Naive thymus-derived CD4-positive, alpha-beta T cell (primary cell): ENCODE results near the gene HSPB7. TPM values are rescaled to one million over a fixed set of nuclear protein-coding genes. Genes with fewer than 3 reads are reported as not detected.

ENCODE experiments used
- ATAC-seq: fragments of 150-1000 bp; cut with Tn5 transposase; 2 replicates; pipeline ENCODE4 v1.10.0; 2021; ENCODE audit warnings: mild to moderate bottlenecking, moderate library complexity
- CTCF ChIA-PET: fragments of 350-600 bp; sonication (Branson Sonifier 250); formaldehyde crosslinking; loops from one replicate; lab custom pipeline; 2021; ENCODE audit warnings: antibody characterized with exemption; lab: Charles Lee
- POLR2A ChIA-PET: fragments of 350-600 bp; sonication (Branson Sonifier 250); formaldehyde crosslinking; loops from one replicate; lab custom pipeline; 2021; ENCODE audit warnings: antibody characterized with exemption, inconsistent platforms; lab: Charles Lee
- DNase-seq, 9 donors: peaks; one replicate each; pipeline versions ENCODE4 v3.0.0 to v3.0.0-alpha.2; 2020 to 2022; ENCODE audit warnings: mixed read lengths in 1 of 9
- H3K27ac ChIP-seq: one replicate; pipeline ENCODE4 v1.7.0; 2013; ENCODE audit warnings: mild to moderate bottlenecking, low read depth, low read length, moderate library complexity
- H3K27me3 ChIP-seq, 2 donors: one replicate each; pipeline ENCODE4 v1.7.0; 2013; ENCODE audit warnings: low read length in 2 of 2, mild to moderate bottlenecking in 2 of 2, moderate library complexity in 2 of 2; ENCODE audit not compliant: control insufficient read depth in 2 of 2, insufficient read depth in 2 of 2
- H3K36me3 ChIP-seq, 3 experiments: 1 replicate in 2 of 3; 2 replicates in 1 of 3; pipeline ENCODE4 v1.7.0; 2013; ENCODE audit warnings: low read length in 3 of 3, mild to moderate bottlenecking in 3 of 3, moderate library complexity in 1 of 3; ENCODE audit not compliant: insufficient read depth in 3 of 3, control insufficient read depth in 2 of 3
- H3K4me1 ChIP-seq, 2 donors: one replicate each; pipeline ENCODE4 v1.7.0; 2013; ENCODE audit warnings: low read length in 2 of 2, mild to moderate bottlenecking in 2 of 2, moderate library complexity in 1 of 2; ENCODE audit not compliant: control insufficient read depth in 2 of 2, insufficient read depth in 2 of 2
- H3K4me3 ChIP-seq: 2 replicates; pipeline ENCODE4 v1.7.0; 2013; ENCODE audit warnings: mild to moderate bottlenecking, low read length
- H3K9me3 ChIP-seq, 3 experiments: 1 replicate in 2 of 3; 2 replicates in 1 of 3; pipeline ENCODE4 v1.7.0; 2013; ENCODE audit warnings: low read length in 3 of 3; ENCODE audit not compliant: control insufficient read depth in 2 of 3
- H3K27ac Mint-ChIP-seq, 9 donors: one replicate each; pipeline ENCODE4 v1.8.0; 2020 to 2022; ENCODE audit warnings: mixed read lengths in 9 of 9, mild to moderate bottlenecking in 8 of 9, moderate library complexity in 5 of 9, inconsistent platforms in 2 of 9
- H3K27me3 Mint-ChIP-seq, 5 donors: one replicate each; pipeline ENCODE4 v1.8.0; 2021 to 2022; ENCODE audit warnings: mixed read lengths in 5 of 5, mild to moderate bottlenecking in 1 of 5
- H3K36me3 Mint-ChIP-seq, 5 donors: one replicate each; pipeline ENCODE4 v1.8.0; 2020 to 2022; ENCODE audit warnings: mixed read lengths in 5 of 5, mild to moderate bottlenecking in 3 of 5, inconsistent platforms in 1 of 5
- H3K4me1 Mint-ChIP-seq, 7 donors: one replicate each; pipeline ENCODE4 v1.8.0; 2020 to 2022; ENCODE audit warnings: mixed read lengths in 7 of 7, mild to moderate bottlenecking in 3 of 7, inconsistent platforms in 1 of 7
- H3K4me3 Mint-ChIP-seq, 10 donors: one replicate each; pipeline ENCODE4 v1.8.0; 2020 to 2022; ENCODE audit warnings: mild to moderate bottlenecking in 10 of 10, mixed read lengths in 10 of 10, moderate library complexity in 6 of 10, inconsistent platforms in 2 of 10
- H3K9me3 Mint-ChIP-seq, 11 donors: one replicate each; pipeline ENCODE4 v1.8.0; 2020 to 2022; ENCODE audit warnings: mixed read lengths in 11 of 11, mild to moderate bottlenecking in 4 of 11, inconsistent platforms in 1 of 11, moderate library complexity in 1 of 11
- intact Hi-C, 2 donors: fragments of 100-400 bp; cut with micrococcal nuclease; formaldehyde crosslinking; loops; one replicate each; pipeline ENCODE4 v1.15.1; 2023
- polyA plus RNA-seq, 2 donors: library from polyadenylated mRNA; unstranded; fragments of 300-500 nt; fragmentation: Illumina TruSeq; gene quantifications; one replicate each; pipeline ENCODE4 v1.2.3, GENCODE V29; 2021
- total RNA-seq, 6 experiments: library from RNA in 5 of 6; stranded (reverse) in 5 of 6; gene quantifications; 1 replicate in 5 of 6; 2 replicates in 1 of 6; pipeline ENCODE4 v1.2.3 and lab custom pipeline; 2021 to 2026

HSPB7 gene
- total and polyA plus RNA-seq, 7 experiments from 2014 or later, result not detected

DNA sequence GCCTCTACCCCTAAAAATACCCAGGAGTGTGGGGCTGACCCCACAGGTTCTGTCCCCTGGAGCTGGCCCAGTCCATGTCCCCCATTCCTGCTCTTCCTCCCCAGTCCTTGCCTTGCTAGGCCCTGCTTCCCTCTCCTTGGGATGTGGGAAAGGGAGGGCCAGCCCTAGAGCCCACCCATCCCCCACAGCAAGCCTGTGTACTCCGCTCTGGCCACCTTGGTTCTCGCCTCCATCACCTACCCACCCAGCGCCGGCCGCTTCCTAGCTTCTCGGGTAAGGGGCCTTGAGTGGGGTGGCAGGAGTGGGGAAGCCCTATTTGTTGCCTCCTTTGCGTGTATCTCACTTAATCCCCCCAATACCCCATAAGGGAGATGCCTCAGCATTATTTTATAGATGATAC is 32.5 kb upstream of the HSPB7 start:
- peaks cover 0 to under 1% (median 0%) of the 10 kb centered on the region in 11 donors for H3K9me3 Mint-ChIP-seq
- H3K27me3 Mint-ChIP-seq, result peaks cover 0 to 19% (median 11%) of the 10 kb centered on the region in 5 donors
- H3K4me1 Mint-ChIP-seq, result peaks cover 0 to 7% (median 0%) of the 10 kb centered on the region in 7 donors
- no peaks in the 10 kb centered on the region for H3K36me3 Mint-ChIP-seq
- DNase-seq (no peak), ATAC-seq (no peak)
- H3K4me3 Mint-ChIP-seq, result peak overlapping the region in 1 of 10 donors; percentile 61
- H3K4me1 ChIP-seq, result no peaks in the 10 kb centered on the region
- no peaks in the 10 kb centered on the region for H3K27me3 ChIP-seq
- CTCF ChIA-PET, result interaction anchor here (0.5 kb wide), 1 partner anchor 187 kb away, joined by 3 read pairs; no protein-coding TSS in a partner anchor
- POLR2A ChIA-PET, result no interaction called here
- no peak overlapping the region for H3K27ac ChIP-seq
- intact Hi-C loops, result no loop called here
- no peaks in the 10 kb centered on the region for H3K36me3 ChIP-seq
- H3K9me3 ChIP-seq, result no peaks in the 10 kb centered on the region
- no peak overlapping the region for H3K27ac Mint-ChIP-seq
- H3K4me3 ChIP-seq, result no peak overlapping the region

DNA sequence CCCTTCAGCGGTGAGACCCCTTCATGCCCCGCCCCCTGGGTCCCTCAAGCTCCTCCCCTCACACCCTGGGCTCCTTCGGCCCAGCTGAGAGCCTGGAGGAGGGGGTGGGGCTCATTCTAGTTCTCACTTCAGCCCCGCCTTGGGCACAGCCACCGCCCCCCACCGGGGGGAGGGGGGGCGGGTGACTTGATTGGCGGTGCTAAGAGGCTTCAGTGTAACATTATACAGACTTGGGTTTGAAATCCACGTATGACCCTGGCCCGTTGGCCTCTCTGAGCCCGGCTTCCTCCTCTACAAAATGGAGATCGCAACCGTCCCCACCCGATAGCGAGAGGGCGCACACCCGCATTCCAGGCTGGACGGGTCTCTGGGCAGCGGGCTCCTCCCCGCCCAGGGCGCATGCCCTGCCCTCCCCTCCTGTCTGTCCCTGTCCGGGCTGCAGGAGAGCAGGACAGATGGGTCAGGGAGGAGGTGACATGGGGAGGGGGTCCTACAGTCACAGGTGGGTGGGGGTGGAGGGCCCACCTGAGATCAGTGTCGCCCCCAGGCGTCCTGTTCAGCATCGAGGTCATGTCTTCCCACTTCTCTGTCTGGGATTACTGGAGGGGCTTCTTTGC is 30.8 kb upstream of the HSPB7 start:
- intact Hi-C loops, result no loop called here
- peak in 8 of 9 donors; percentile 11 to 51 (median 28) for DNase-seq
- H3K9me3 ChIP-seq, result no peaks in the 10 kb centered on the region
- no peak overlapping the region for H3K27ac ChIP-seq
- ATAC-seq, result peak; percentile 61
- no peaks in the 10 kb centered on the region for H3K4me1 ChIP-seq
- H3K4me3 ChIP-seq, result no peak overlapping the region
- Mint-ChIP-seq H3K4me3 (peak overlapping the region in 8 of 10 donors; percentile 36 to 73 (median 64)), H3K4me1 (peaks cover 0 to 7% (median 0%) of the 10 kb centered on the region in 7 donors), H3K27ac (no peak overlapping the region), H3K9me3 (peaks cover 0 to 1% (median 0%) of the 10 kb centered on the region in 11 donors), H3K27me3 (peaks cover 0 to 19% (median 13%) of the 10 kb centered on the region in 5 donors), H3K36me3 (no peaks in the 10 kb centered on the region)
- no peaks in the 10 kb centered on the region for H3K36me3 ChIP-seq
- H3K27me3 ChIP-seq, result no peaks in the 10 kb centered on the region
- ChIA-PET POLR2A (no interaction called here), CTCF (no interaction called here)

DNA sequence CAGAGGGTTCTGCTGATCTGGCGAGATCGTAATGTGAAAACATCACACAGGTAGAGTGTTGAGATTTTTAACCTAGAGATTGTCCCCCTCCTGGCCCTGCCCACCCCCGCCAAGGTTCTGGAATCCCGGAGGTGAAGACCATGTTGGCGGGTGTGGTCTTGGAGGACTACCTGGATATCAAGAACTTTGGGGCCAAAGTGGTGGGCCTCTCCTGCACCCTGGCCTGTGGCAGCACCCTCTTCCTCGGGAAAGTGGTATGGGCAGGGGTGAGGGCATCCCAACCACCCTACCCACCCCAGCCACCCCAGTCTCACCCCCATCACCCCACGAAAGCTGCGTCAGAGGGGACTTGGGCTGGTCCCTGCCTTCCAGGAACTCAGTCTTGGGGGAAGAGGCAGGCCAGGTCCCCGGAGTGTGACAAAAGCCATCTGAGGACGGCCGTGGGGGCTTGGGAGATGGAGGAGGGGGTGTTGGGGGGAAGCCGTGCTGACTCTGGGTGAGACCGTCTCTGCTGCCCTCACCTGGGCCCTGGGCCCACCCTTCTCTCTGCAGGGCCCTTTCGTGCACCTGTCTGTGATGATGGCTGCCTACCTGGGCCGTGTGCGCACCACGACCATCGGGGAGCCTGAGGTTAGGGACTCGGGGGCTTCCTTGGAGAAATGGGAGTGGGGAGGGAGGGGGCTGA is 30.1 kb upstream of the HSPB7 start:
- peaks cover 0 to 19% (median 13%) of the 10 kb centered on the region in 5 donors for H3K27me3 Mint-ChIP-seq
- no peaks in the 10 kb centered on the region for H3K36me3 Mint-ChIP-seq
- intact Hi-C loops, result no loop called here
- H3K36me3 ChIP-seq, result no peaks in the 10 kb centered on the region
- H3K4me3 ChIP-seq, result no peak overlapping the region
- ATAC-seq (no peak), DNase-seq (no peak)
- H3K9me3 Mint-ChIP-seq, result peaks cover 0 to 1% (median 0%) of the 10 kb centered on the region in 11 donors
- H3K4me3 Mint-ChIP-seq, result peak overlapping the region in 8 of 10 donors; percentile 43 to 72 (median 64)
- ChIA-PET CTCF (no interaction called here), POLR2A (no interaction called here)
- H3K4me1 Mint-ChIP-seq, result peaks cover 0 to 7% (median 0%) of the 10 kb centered on the region in 7 donors
- no peak overlapping the region for H3K27ac ChIP-seq
- no peaks in the 10 kb centered on the region for H3K4me1 ChIP-seq
- no peaks in the 10 kb centered on the region for H3K9me3 ChIP-seq
- H3K27ac Mint-ChIP-seq, result peak overlapping the region in 1 of 9 donors; percentile 65
- H3K27me3 ChIP-seq, result no peaks in the 10 kb centered on the region

DNA sequence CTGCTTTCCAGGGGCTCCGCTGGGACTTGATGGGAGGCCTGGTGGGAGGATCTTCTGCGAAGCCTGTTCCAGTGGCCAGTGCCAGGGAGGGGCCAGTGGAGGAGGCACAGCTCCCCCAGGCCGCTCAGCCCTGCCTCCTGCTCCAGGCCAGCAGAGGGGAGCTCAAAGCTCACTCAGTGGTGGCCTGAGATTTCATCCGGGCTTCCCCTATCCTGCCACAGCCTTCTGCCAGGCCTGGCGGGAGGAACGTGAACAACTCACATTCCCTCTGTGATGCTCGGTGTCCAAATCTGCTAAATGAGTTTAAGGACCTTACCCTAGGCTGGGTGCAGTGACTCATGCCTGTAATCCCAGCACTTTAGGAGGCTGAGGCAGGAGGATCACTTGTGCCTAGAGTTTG is 29.0 kb upstream of the HSPB7 start:
- Mint-ChIP-seq H3K36me3 (no peaks in the 10 kb centered on the region), H3K4me1 (peaks cover 0 to 7% (median 0%) of the 10 kb centered on the region in 7 donors), H3K27me3 (peaks cover 0 to 19% (median 13%) of the 10 kb centered on the region in 5 donors), H3K4me3 (peak overlapping the region in 1 of 10 donors; percentile 72), H3K27ac (no peak overlapping the region), H3K9me3 (peaks cover 0 to 1% (median 0%) of the 10 kb centered on the region in 11 donors)
- H3K9me3 ChIP-seq, result no peaks in the 10 kb centered on the region
- POLR2A ChIA-PET, result no interaction called here
- CTCF ChIA-PET, result interaction anchor here (2.8 kb wide), 1 partner anchor 37 kb away, joined by 10 read pairs; no protein-coding TSS in a partner anchor
- ATAC-seq (no peak), DNase-seq (no peak)
- H3K27me3 ChIP-seq, result no peaks in the 10 kb centered on the region
- H3K36me3 ChIP-seq, result no peaks in the 10 kb centered on the region
- H3K4me1 ChIP-seq, result no peaks in the 10 kb centered on the region
- H3K4me3 ChIP-seq, result no peak overlapping the region
- intact Hi-C loops, result no loop called here
- H3K27ac ChIP-seq, result no peak overlapping the region

DNA sequence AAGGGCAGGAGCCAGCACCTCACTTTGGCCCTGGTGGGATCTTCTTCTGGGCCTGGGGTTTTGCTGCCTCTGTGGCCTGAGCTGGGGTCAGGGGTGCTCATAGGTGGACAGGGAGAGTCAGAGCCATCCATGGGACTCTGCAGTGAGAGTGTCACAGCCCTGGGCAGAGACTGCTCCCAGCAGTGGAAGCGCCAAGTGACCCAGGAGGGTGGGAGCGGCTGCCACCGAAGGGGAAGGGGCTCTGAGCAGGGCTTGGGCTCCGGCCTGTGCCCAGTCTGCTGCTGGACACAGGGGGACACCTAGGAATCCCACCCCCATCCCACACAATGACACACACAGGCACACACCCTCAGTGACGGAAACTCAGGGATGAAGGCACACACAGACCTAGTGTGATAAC is 26.1 kb upstream of the HSPB7 start:
- CTCF ChIA-PET, result no interaction called here
- H3K27me3 Mint-ChIP-seq, result peaks cover 0 to 6% (median 4%) of the 10 kb centered on the region in 5 donors

DNA sequence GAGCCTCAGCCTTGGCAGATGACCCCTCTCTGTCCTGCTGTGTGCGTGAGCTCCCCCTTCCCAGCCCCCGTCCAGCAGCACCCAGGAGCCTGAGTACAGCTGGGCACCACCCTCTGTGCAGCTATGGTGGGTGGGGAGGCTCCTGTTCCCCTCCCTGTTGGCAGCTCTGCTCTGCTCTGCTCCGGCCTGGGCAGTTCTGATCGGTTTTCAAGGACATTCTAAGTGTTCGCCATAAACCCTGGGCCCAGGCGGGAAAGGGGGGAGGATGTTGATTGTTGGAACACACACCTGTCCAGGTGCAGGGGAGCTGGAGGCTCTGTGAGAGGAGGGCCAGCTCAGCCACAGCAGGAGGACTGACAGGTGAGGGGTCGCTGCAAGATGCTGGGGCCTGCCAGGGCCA is 25.7 kb upstream of the HSPB7 start, which contains the start of gene CLCNKB:
CLCNKB (plus strand) TSS at position 262 of the 400 bp plus-strand sequence. CDS start 711 bp downstream, outside the sequence.
- ChIA-PET POLR2A (no interaction called here), CTCF (no interaction called here)
- H3K27ac Mint-ChIP-seq, result no peak within 1 kb of the TSS

More for the DNA sequence above, 26.1 kb upstream of the HSPB7 start:
- no peak overlapping the region for H3K27ac Mint-ChIP-seq
- DNase-seq (no peak), ATAC-seq (no peak)
- H3K4me3 Mint-ChIP-seq, result no peak overlapping the region
- Histone ChIP-seq H3K27ac (no peak overlapping the region), H3K4me3 (no peak overlapping the region), H3K4me1 (no peaks in the 10 kb centered on the region), H3K27me3 (no peaks in the 10 kb centered on the region), H3K9me3 (no peaks in the 10 kb centered on the region), H3K36me3 (no peaks in the 10 kb centered on the region)
- H3K36me3 Mint-ChIP-seq, result no peaks in the 10 kb centered on the region
- POLR2A ChIA-PET, result no interaction called here
- peaks cover 0 to 4% (median 0%) of the 10 kb centered on the region in 7 donors for H3K4me1 Mint-ChIP-seq
- intact Hi-C loops, result no loop called here
- H3K9me3 Mint-ChIP-seq, result peaks cover 0 to 1% (median 0%) of the 10 kb centered on the region in 11 donors

More for the DNA sequence above, 25.7 kb upstream of the HSPB7 start, which contains the start of gene CLCNKB:
- Mint-ChIP-seq H3K36me3 (no peaks in the 10 kb centered on the region), H3K9me3 (peaks cover 0 to 1% (median 0%) of the 10 kb centered on the region in 11 donors), H3K4me1 (peaks cover 0 to 4% (median 0%) of the 10 kb centered on the region in 7 donors), H3K4me3 (no peak within 1 kb of the TSS), H3K27me3 (peaks cover 0 to 5% (median 4%) of the 10 kb centered on the region in 5 donors)
- H3K4me1 ChIP-seq, result no peaks in the 10 kb centered on the region
- ATAC-seq (no peak), DNase-seq (no peak)
- H3K27ac ChIP-seq, result no peak within 1 kb of the TSS
- no peaks in the 10 kb centered on the region for H3K9me3 ChIP-seq
- no peaks in the 10 kb centered on the region for H3K27me3 ChIP-seq
- no peak within 1 kb of the TSS for H3K4me3 ChIP-seq
- no peaks in the 10 kb centered on the region for H3K36me3 ChIP-seq
- intact Hi-C loops, result no loop called here
